Skin epidermis (tissue), 12 donors: Measurements from ENCODE around the gene MLLT3.

Source experiments
- H3K27ac ChIP-seq, 21 experiments: fragments of 200-600 bp; sonication (generic) in 11 of 21; one replicate each; pipeline ENCODE4 v1.5.0; 2020; ENCODE audit warnings: mild to moderate bottlenecking in 3 of 21, inconsistent platforms in 2 of 21, moderate library complexity in 2 of 21
- H3K4me3 ChIP-seq, 7 experiments: fragments of 200-600 bp; sonication (generic) in 2 of 7; one replicate each; pipeline ENCODE4 v1.5.0; 2020; ENCODE audit warnings: inconsistent platforms in 2 of 7, mild to moderate bottlenecking in 2 of 7, moderate library complexity in 1 of 7

The MLLT3 gene

DNA sequence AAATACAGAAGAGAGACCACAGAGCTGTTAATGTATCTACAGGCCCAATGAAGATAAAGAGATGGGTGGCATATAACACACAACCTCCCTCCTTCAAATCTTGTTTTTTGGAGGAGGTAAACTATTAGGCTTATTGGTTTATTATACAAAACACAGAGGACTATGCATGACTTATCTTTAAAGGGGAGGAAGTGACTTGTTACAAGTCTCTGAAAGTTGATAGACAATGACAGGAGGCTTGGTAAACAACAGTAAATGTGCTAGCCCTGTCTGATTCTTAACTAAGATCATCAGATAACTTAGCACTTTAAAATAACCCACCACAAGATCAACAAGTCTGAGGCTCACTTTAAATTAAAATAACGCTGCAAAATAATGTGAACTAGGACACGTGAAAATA, 219.0 kb downstream of the MLLT3 start:
- Histone ChIP-seq H3K27ac (no peak overlapping the region), H3K4me3 (no peak overlapping the region)

GRCh38 chr9:20402273-20402875, 219.9 kb downstream of the MLLT3 start:
- Histone ChIP-seq H3K4me3 (no peak overlapping the region), H3K27ac (no peak overlapping the region)

GRCh38 chr9:20398536-20399338, 223.6 kb downstream of the MLLT3 start:
- Histone ChIP-seq H3K27ac (no peak overlapping the region), H3K4me3 (no peak overlapping the region)

DNA sequence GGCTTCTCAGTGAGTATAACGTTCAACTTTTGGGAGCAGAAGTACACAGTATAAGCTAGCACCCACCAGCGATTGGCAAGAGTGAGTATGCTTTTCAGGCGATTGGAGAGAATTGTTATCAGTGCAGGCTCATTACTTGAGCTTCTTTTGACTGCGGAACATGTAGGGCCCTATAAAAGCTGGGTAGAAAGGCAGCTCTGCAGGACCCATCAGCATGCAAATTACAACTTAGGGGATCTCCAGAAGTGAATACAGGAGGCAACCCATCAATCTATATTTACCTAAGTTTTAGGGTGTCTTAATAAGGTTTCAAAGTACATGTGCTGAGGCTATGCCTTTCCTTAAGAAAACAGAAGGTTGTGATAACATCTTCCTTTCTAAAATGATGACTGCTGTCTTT, 225.0 kb downstream of the MLLT3 start:
- no peak overlapping the region for H3K4me3 ChIP-seq

DNA sequence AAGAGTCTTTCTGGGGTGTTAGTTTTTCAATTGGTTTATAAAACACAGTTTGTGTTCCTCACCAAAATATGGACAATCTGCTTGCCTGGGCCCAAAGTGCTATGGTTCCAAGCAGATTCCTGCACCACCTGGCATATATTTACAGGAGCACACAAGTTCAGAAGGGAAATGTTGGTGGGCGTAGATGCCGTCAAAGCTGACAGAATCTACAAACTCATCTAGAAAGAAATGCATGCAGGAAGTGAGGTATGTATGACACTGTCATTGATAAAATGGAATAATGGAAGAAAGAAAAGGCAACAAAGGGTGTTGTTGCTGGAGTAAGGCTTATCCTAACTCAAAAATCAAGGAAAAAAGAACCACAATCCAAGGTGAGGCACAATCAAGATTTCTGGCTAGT, 225.8 kb downstream of the MLLT3 start:
- Histone ChIP-seq H3K27ac (no peak overlapping the region), H3K4me3 (no peak overlapping the region)

More for the DNA sequence above, 225.0 kb downstream of the MLLT3 start:
- H3K27ac ChIP-seq: no peak overlapping the region

- H3K4me3 ChIP-seq: no peak overlapping the region
- H3K27ac ChIP-seq: no peak overlapping the region
Measured at GRCh38 chr9:20395651-20396050, 226.6 kb downstream of the MLLT3 start.

DNA sequence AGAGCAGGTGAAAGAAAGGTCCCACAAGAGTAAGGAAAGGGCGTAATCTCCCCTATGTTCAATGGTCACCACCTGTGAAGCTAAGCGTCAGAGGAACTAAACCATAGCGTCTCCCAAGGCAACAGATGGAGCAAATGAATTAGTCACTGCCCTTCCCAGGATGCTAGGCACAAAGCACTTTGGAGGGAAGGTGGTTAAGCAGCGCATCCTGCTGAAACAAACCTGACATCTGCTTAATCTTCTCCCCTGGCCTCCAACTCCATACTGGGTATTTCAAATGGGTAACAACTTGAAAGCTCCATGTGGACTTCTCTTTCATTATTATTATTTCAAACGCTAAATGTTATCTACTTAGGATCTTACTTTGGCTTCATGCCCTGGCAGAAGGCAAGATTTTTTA, 227.3 kb downstream of the MLLT3 start:
- H3K27ac ChIP-seq: no peak overlapping the region
- H3K4me3 ChIP-seq: no peak overlapping the region

GRCh38 chr9:20391208-20391607, 231.1 kb downstream of the MLLT3 start:
- Histone ChIP-seq H3K4me3 (no peak overlapping the region), H3K27ac (no peak overlapping the region)

DNA sequence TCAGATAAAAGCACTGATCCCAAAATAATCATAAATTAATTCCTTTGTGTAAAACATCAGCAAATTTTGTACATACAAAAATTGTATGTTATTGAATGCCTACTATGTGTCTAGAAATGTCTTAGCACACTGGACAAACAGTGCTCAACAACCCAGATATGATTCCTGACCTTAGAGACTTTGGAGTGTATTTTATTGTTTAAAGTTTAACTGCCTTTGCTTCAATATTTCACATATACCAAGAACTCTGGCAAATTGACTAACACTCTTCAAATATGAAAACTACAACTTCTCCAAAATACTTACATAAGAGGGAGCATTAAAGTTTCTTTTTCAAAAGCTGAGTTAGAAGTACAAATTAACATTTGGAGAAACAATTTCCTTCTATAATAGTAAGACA, 231.9 kb downstream of the MLLT3 start:
- Histone ChIP-seq H3K27ac (no peak overlapping the region), H3K4me3 (no peak overlapping the region)

GRCh38 chr9:20387062-20387461, 235.2 kb downstream of the MLLT3 start:
- Histone ChIP-seq H3K4me3 (no peak overlapping the region), H3K27ac (no peak overlapping the region)

DNA sequence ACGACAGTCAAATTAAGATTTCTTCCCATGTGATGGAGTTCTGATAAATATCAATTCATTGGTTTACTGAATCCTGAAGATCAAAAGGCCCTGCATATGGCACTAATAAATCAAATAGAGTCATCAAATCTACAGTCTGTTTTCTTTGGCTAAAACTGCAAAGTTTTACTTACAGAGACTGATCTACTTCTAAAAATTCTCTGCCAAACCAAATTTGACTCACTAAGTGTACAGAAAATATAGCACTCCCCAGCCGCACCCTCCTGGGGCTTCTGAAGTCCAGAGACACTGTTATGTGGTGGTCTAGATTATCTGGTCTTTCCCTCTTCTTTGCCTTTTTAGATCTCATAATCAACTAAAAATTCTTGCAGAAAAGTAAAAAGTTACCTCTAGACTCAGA, 237.7 kb downstream of the MLLT3 start:
- H3K27ac ChIP-seq: no peak overlapping the region

GRCh38 chr9:20382460-20383071, 239.7 kb downstream of the MLLT3 start:
- Histone ChIP-seq H3K4me3 (no peak overlapping the region), H3K27ac (no peak overlapping the region)

More for the DNA sequence above, 237.7 kb downstream of the MLLT3 start:
- H3K4me3 ChIP-seq: no peak overlapping the region

- H3K27ac ChIP-seq: no peak overlapping the region
- no peak overlapping the region for H3K4me3 ChIP-seq
Measured at GRCh38 chr9:20380546-20380945, 241.8 kb downstream of the MLLT3 start.

GRCh38 chr9:20379804-20380225, 242.5 kb downstream of the MLLT3 start:
- Histone ChIP-seq H3K27ac (no peak overlapping the region), H3K4me3 (no peak overlapping the region)

GRCh38 chr9:20378851-20379250, 243.4 kb downstream of the MLLT3 start:
- H3K4me3 ChIP-seq: no peak overlapping the region
- H3K27ac ChIP-seq: no peak overlapping the region

- H3K4me3 ChIP-seq: no peak overlapping the region
Measured at GRCh38 chr9:20377790-20378189, 244.5 kb downstream of the MLLT3 start.

DNA sequence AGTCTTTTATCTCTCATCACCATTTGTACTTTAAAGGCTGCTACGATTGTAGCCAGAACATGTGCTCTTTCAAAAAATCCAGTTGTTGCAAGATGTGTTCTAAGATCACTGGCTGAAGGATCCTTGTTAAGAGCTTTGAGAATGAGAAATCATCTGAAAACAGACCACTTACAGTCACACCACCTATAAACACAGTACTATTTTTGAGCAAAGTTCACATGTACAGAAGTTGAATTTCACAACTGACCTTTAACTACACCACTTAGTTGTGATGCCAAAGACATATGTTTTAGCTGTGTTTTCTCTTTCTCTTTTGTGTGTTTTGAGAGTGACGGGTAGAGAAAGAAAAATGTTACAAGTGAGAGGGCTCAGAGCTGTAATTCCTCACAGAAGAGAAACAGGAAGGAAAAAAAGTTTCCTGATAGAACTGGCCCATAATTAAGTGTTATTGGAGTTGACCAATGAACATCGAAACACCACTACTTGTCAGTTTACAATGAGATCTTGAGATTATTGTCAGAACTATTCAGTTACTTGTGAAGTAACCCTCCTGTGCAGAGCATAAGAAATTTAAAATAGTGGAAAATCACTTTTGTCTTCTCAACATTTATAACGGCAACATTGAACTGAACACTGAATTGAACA, 245.4 kb downstream of the MLLT3 start:
- H3K27ac ChIP-seq: no peak overlapping the region

More at GRCh38 chr9:20377790-20378189, 244.5 kb downstream of the MLLT3 start:
- H3K27ac ChIP-seq: no peak overlapping the region

DNA sequence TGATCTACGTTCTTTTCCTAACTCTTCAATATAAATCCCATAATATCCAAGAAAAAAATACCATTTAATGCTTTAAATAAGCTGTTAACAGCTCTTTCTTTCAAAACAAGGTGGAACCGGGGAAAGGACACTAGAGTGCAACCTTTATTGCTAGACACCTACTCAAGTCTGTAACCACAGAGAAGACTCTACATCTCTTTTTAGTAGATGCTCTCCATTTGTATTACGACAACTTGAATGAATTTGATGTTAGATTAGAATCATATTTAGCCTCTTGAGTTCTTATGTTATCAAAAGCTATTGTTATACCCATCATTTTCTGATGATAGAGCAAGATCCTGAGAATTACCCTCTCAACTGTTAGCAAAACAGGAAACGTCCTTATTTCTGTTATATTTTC, 246.3 kb downstream of the MLLT3 start:
- no peak overlapping the region for H3K4me3 ChIP-seq
- no peak overlapping the region for H3K27ac ChIP-seq

More for the DNA sequence above, 245.4 kb downstream of the MLLT3 start:
- no peak overlapping the region for H3K4me3 ChIP-seq

DNA sequence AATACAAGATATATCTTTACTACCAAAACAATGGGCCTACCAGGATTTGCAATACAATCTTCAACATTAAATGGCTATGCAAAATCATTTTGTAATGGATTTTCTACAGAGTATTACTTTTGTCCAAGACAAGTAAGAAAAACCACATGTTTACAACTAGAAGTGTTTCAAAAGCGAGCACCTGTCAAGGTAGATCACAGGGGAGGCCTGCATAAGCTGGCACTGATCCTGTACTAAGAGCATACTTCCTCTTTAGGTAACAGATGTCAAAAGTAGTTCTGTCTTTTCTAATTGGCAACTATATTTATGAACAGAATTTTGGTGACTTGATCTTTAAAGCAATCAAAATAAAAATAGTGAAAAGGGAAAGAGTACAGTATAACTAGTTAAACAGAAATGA, 249.0 kb downstream of the MLLT3 start:
- H3K4me3 ChIP-seq: no peak overlapping the region
- no peak overlapping the region for H3K27ac ChIP-seq

- Histone ChIP-seq H3K27ac (no peak overlapping the region), H3K4me3 (no peak overlapping the region)
Measured at GRCh38 chr9:20369391-20369790, 252.9 kb downstream of the MLLT3 start.

- H3K27ac ChIP-seq: no peak overlapping the region
Measured at GRCh38 chr9:20367855-20368254, 254.4 kb downstream of the MLLT3 start.

More at GRCh38 chr9:20367855-20368254, 254.4 kb downstream of the MLLT3 start:
- no peak overlapping the region for H3K4me3 ChIP-seq
